T-helper 2 cell treated with Interferon-gamma antibody and Interleukin-4, amounts not matched to agents 5 μg/mL and 100 μg/mL, for 36 hours (primary cell): ENCODE data around the gene ANAPC4.

ENCODE experiments used
- DNase-seq: peaks from one replicate; pipeline ENCODE4 v3.0.0; 2021; ENCODE audit warnings: low spot score
- H3K27ac Mint-ChIP-seq: one replicate; pipeline ENCODE4 v1.8.0; 2021; ENCODE audit warnings: mild to moderate bottlenecking, mixed read lengths
- H3K27me3 Mint-ChIP-seq: one replicate; pipeline ENCODE4 v1.8.0; 2021; ENCODE audit warnings: low read depth, mixed read lengths
- H3K36me3 Mint-ChIP-seq: one replicate; pipeline ENCODE4 v1.8.0; 2021; ENCODE audit warnings: low read depth, mixed read lengths
- H3K4me1 Mint-ChIP-seq: one replicate; pipeline ENCODE4 v1.8.0; 2021; ENCODE audit warnings: low read depth, mixed read lengths
- H3K4me3 Mint-ChIP-seq: one replicate; pipeline ENCODE4 v1.8.0; 2022; ENCODE audit warnings: mild to moderate bottlenecking, moderate library complexity, mixed read lengths
- H3K9me3 Mint-ChIP-seq: one replicate; pipeline ENCODE4 v1.8.0; 2021; ENCODE audit warnings: mixed read lengths

Gene ANAPC4

DNA sequence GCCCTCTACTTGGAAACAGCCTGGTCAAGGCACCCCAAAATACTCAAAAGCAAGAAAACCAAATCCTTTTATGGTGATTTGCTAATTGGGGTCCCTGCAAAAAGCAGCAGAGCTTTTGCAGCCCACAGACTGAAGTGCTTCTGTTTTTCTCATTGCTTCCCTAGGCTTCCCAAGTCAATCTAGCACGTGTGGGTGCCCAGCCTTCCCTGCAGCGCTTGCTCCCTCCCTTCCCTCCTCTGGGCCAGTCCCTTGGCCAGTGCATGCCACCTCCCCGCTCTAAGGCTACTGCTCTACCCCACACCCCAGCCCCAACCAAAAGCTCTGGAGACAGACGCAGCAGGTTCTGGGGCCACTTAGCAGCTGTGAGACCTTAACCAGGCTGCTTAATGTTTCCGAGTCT, 53.6 kb downstream of the ANAPC4 start:
- H3K4me1 Mint-ChIP-seq: no peaks in the 10 kb centered on the region
- no peak overlapping the region for H3K4me3 Mint-ChIP-seq
- no peak for DNase-seq
- no peak overlapping the region for H3K27ac Mint-ChIP-seq
- H3K27me3 Mint-ChIP-seq: no peaks in the 10 kb centered on the region
- no peaks in the 10 kb centered on the region for H3K36me3 Mint-ChIP-seq
- H3K9me3 Mint-ChIP-seq: no peaks in the 10 kb centered on the region

DNA sequence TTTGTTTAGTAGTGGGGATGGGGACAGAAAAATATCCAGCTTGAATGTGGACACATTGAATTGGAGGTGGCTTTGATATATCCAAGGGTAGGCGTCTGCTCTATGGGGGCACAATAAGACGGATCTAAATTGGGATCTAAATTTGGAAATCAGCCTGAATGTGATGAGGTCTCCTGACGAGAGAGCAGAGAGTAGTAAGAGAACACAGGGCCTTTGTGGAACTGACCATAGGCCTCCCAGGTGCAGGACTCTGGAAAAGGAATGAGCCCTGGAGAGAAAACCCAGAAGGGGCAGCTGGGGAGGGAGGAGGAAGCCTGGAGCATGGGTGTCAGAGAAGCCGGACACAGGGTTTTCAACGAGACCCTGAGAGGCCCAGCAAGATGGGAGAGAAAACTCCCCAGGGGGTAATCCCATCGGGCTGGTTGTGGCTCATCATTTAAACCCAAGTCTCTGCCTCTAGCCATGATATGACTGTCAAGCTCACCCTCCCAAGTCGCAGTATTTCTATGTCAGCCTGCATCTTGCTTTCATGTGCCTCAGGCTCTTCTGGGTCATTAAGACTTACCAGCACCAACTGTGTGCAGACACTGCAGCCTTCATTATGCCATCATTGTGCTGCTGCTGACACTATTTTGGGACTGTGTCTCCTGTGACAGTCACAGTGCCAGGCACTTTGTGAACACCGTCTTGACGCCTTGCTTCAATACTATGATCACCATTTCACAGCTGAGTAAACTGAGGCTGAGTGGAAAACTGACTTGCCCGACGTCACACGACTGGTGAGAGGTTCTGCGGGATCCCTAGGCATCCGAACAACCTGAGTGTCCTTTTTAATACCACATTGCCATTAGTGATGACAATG, 57.1 kb downstream of the ANAPC4 start:
- no peak for DNase-seq
- no peaks in the 10 kb centered on the region for H3K27me3 Mint-ChIP-seq
- no peak overlapping the region for H3K4me3 Mint-ChIP-seq
- H3K27ac Mint-ChIP-seq: no peak overlapping the region
- H3K4me1 Mint-ChIP-seq: no peaks in the 10 kb centered on the region
- no peaks in the 10 kb centered on the region for H3K36me3 Mint-ChIP-seq
- H3K9me3 Mint-ChIP-seq: no peaks in the 10 kb centered on the region

DNA sequence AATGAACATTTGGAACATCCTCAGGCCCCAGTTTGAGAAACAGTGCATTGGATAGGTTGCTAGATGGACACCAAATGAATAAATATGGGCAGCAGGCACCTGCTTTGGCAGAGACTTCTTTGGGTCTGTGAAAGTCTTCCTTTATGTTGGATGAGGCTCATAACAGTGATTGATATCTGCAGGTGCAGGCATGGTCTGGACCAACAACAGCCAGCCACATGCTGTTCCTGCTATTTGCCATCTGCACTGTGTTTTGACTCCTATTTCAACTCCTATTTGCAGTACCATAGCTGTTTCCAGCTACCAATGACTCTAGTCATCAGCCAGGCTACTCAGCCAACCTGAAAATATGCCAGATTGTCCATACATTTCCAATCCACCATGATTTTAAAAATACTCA, 60.9 kb downstream of the ANAPC4 start:
- no peak overlapping the region for H3K27ac Mint-ChIP-seq
- H3K27me3 Mint-ChIP-seq: no peaks in the 10 kb centered on the region
- H3K36me3 Mint-ChIP-seq: no peaks in the 10 kb centered on the region
- H3K4me1 Mint-ChIP-seq: no peaks in the 10 kb centered on the region
- DNase-seq: no peak
- H3K4me3 Mint-ChIP-seq: no peak overlapping the region
- no peaks in the 10 kb centered on the region for H3K9me3 Mint-ChIP-seq

DNA sequence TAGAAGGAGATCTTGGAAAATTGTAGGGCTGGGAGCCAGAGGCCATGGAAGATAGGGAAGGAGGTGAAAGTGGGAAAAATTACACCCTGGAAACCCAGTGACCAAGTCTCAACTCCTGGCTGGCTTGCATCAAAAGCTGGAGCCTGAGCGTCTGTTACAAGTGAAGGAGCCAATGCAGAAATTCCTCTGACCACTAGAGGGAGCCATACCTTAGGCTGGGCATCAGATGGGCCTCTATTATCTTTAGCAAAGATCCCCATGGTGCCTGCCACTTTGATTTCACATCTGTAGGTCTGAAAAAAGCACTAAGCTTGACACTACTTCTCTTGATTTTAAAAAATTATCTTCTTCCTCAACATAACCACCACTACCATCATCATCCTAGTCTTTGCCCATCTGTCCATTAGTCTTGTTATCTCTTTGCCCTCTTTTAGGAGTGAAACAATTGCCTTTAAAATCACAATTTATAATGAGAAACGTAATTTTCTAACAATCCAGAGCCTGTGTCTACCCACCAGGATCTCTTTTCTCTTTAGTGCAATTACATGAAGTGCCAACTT, 62.9 kb downstream of the ANAPC4 start:
- Mint-ChIP-seq H3K27ac (no peak overlapping the region), H3K27me3 (no peaks in the 10 kb centered on the region), H3K4me1 (no peaks in the 10 kb centered on the region), H3K9me3 (no peaks in the 10 kb centered on the region), H3K36me3 (no peaks in the 10 kb centered on the region), H3K4me3 (no peak overlapping the region)
- DNase-seq: peak; percentile 41

DNA sequence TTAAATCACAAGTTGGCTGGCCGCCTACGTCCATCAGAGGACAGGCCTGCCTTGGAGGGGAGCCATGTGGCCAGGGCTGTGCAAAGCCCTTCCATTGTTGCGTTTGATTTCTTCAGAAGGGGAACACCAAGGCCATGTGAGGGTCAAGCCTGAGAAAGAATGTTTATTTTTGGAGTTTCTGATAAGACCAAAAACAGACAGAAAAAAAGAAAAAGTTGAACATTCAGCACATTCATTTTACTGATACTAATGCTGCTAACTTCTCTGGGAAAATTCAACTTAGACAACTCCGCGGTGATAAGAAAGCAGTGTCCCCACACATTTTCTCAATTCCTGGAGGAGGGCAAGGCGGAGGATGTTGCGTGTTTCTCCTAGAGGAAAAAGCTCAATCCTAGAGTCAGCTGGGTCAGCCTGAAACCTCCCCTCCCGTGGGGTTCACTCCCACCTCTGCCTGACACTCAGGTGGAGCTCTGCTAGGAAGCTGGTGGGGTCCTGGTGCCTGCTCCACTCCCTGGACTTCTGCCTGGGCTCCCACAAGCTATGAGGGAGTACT, 63.5 kb downstream of the ANAPC4 start:
- Mint-ChIP-seq H3K9me3 (no peaks in the 10 kb centered on the region), H3K4me1 (no peaks in the 10 kb centered on the region), H3K27me3 (no peaks in the 10 kb centered on the region), H3K27ac (no peak overlapping the region), H3K36me3 (no peaks in the 10 kb centered on the region), H3K4me3 (no peak overlapping the region)
- DNase-seq: no peak

GRCh38 chr4:25441519-25442117, 64.6 kb downstream of the ANAPC4 start:
- H3K27me3 Mint-ChIP-seq: peaks cover 3% of the 10 kb centered on the region
- H3K4me3 Mint-ChIP-seq: no peak overlapping the region
- no peak for DNase-seq
- no peaks in the 10 kb centered on the region for H3K36me3 Mint-ChIP-seq
- no peak overlapping the region for H3K27ac Mint-ChIP-seq
- H3K9me3 Mint-ChIP-seq: no peaks in the 10 kb centered on the region
- no peaks in the 10 kb centered on the region for H3K4me1 Mint-ChIP-seq

DNA sequence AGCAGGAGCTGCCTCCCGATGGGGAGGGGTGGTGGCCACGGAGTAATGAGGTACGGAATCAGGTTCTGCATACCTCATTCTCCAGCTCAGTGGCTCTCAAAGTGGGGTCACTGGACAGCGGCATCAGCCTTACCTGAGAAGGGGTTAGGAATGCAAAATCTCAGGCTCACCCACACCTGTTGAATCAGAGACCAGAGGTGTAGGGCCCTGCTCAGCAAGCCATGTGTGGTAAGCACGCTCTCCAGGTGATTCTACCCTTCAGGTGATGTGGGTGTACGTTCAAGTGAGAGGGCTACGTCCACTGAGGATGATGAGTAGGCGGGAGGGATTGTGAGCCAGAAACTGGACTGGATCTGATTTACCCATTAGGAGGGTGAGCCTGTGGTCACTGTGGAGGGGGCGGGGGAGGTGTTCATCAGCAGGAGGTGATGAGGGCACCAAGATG, 65.8 kb downstream of the ANAPC4 start:
- Mint-ChIP-seq H3K27ac (no peak overlapping the region), H3K36me3 (no peaks in the 10 kb centered on the region), H3K9me3 (no peaks in the 10 kb centered on the region), H3K4me3 (no peak overlapping the region), H3K27me3 (peaks cover 3% of the 10 kb centered on the region), H3K4me1 (no peaks in the 10 kb centered on the region)
- no peak for DNase-seq

DNA sequence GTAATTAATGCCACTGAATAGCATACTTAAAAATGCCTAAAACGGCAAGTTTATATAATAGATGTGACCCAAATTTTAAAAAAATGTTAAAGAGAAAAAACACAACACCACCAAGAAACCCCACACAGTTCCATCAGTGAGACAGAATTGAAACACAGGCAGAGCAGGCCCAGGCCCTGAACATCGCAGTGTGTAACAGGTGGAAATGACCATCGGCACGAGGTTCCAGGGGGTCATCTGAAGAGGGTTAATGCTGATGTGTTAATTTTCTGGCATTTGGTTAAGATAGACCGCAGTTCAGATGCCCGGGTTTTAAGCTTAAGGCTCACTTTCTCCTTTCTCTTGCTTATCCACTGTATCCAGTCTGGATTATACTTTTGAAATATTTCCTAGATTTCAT, 66.8 kb downstream of the ANAPC4 start:
- no peak for DNase-seq
- Mint-ChIP-seq H3K36me3 (no peaks in the 10 kb centered on the region), H3K27me3 (peaks cover 3% of the 10 kb centered on the region), H3K27ac (no peak overlapping the region), H3K4me3 (no peak overlapping the region), H3K9me3 (no peaks in the 10 kb centered on the region), H3K4me1 (no peaks in the 10 kb centered on the region)

- no peak for DNase-seq
- Mint-ChIP-seq H3K27ac (no peak overlapping the region), H3K36me3 (no peaks in the 10 kb centered on the region), H3K27me3 (peaks cover 3% of the 10 kb centered on the region), H3K4me1 (no peaks in the 10 kb centered on the region), H3K4me3 (no peak overlapping the region), H3K9me3 (no peaks in the 10 kb centered on the region)
Observed at GRCh38 chr4:25446611-25447010, 69.5 kb downstream of the ANAPC4 start.

GRCh38 chr4:25448379-25449109, 71.5 kb downstream of the ANAPC4 start:
- Mint-ChIP-seq H3K36me3 (no peaks in the 10 kb centered on the region), H3K4me3 (no peak overlapping the region), H3K27ac (no peak overlapping the region), H3K27me3 (peaks cover 3% of the 10 kb centered on the region), H3K4me1 (no peaks in the 10 kb centered on the region), H3K9me3 (no peaks in the 10 kb centered on the region)
- no peak for DNase-seq

- Mint-ChIP-seq H3K4me3 (no peak overlapping the region), H3K4me1 (no peaks in the 10 kb centered on the region), H3K27ac (no peak overlapping the region), H3K36me3 (no peaks in the 10 kb centered on the region), H3K27me3 (peaks cover 3% of the 10 kb centered on the region), H3K9me3 (no peaks in the 10 kb centered on the region)
- no peak for DNase-seq
Observed at GRCh38 chr4:25449270-25449669, 72.2 kb downstream of the ANAPC4 start.

DNA sequence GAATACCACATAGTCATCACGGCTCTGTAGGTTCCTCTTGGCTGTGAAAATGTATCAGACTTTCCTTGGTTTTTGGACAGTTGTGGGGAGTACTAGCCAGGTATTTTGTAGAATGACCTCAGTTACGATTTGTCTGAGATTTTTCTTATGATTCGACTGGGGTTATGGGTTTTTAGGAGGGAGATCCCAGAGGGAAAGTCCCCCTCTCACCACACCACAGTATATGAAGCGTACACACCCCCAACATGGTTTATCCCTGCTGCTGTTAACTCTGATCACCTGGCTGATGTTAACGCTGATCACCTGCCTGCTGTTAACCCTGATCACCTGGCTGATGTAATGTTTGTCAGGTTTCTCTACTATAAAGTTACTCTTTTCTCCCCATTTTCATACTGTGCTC, 72.6 kb downstream of the ANAPC4 start:
- H3K27ac Mint-ChIP-seq: no peak overlapping the region
- no peak for DNase-seq
- no peak overlapping the region for H3K4me3 Mint-ChIP-seq
- H3K4me1 Mint-ChIP-seq: no peaks in the 10 kb centered on the region
- H3K36me3 Mint-ChIP-seq: no peaks in the 10 kb centered on the region
- peaks cover 3% of the 10 kb centered on the region for H3K27me3 Mint-ChIP-seq
- no peaks in the 10 kb centered on the region for H3K9me3 Mint-ChIP-seq

DNA sequence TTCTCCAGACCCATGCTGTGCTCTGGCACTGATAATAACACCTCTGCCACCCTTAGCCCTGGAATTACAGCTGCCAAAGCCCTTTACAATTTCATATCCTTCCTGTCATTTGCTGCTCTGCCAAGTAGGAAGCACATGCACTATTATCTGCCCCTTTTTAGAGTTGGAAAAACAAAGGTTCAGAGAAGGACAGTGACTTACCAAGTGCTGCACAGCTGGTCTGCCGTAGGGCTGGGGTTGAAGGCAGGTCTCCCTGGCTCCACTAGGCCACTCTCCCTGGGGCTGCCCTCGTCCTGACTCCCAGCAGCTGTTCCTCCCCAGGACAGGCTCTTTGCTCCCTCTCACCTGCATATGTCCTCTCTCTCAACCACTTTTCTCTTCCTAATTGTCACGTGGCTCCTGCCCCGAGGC, 73.4 kb downstream of the ANAPC4 start:
- Mint-ChIP-seq H3K27me3 (peaks cover 3% of the 10 kb centered on the region), H3K4me3 (no peak overlapping the region), H3K36me3 (no peaks in the 10 kb centered on the region), H3K4me1 (no peaks in the 10 kb centered on the region), H3K27ac (no peak overlapping the region), H3K9me3 (no peaks in the 10 kb centered on the region)
- no peak for DNase-seq

- Mint-ChIP-seq H3K27ac (no peak overlapping the region), H3K36me3 (no peaks in the 10 kb centered on the region), H3K4me3 (no peak overlapping the region), H3K9me3 (no peaks in the 10 kb centered on the region), H3K4me1 (no peaks in the 10 kb centered on the region), H3K27me3 (no peaks in the 10 kb centered on the region)
- no peak for DNase-seq
Observed at GRCh38 chr4:25451676-25452075, 74.6 kb downstream of the ANAPC4 start.
